Uterus (tissue), 4 donors: ENCODE data around the gene ITGAD. TPM values are rescaled to one million over a fixed set of nuclear protein-coding genes. Genes with fewer than 3 reads are reported as not detected.

ENCODE experiments used
- DNase-seq, 2 donors: peaks; one replicate each; pipeline ENCODE4 v3.0.0-alpha.2; 2019 to 2020
- H3K27ac ChIP-seq, 2 donors: fragments of 200-600 bp; sonication (generic); 1 replicate in 1 of 2; 2 replicates in 1 of 2; pipeline ENCODE4 v1.5.1; 2016 to 2018
- H3K27me3 ChIP-seq, 2 donors: fragments of 200-600 bp; sonication (generic); one replicate each; pipeline ENCODE4 v1.5.1; 2018 to 2019; ENCODE audit warnings: control low read depth in 1 of 2
- H3K36me3 ChIP-seq, 2 donors: fragments of 200-600 bp; sonication (generic); one replicate each; pipeline ENCODE4 v1.5.1; 2019; ENCODE audit warnings: control low read depth in 1 of 2
- H3K4me1 ChIP-seq, 2 donors: fragments of 200-600 bp; sonication (generic); one replicate each; pipeline ENCODE4 v1.5.1; 2018 to 2019; ENCODE audit warnings: control low read depth in 1 of 2
- H3K4me3 ChIP-seq, 2 donors: fragments of 200-600 bp; sonication (generic); 1 replicate in 1 of 2; 2 replicates in 1 of 2; pipeline ENCODE4 v1.5.1; 2018 to 2019; ENCODE audit warnings: mild to moderate bottlenecking in 1 of 2
- H3K9me3 ChIP-seq, 2 donors: fragments of 200-600 bp; sonication (generic); one replicate each; pipeline ENCODE4 v1.5.1; 2019; ENCODE audit warnings: control low read depth in 1 of 2
- POLR2A ChIP-seq, 2 donors: fragments of 450-650 bp; IDR thresholded peaks; one replicate each; pipeline ENCODE4 v1.6.1; 2016; ENCODE audit warnings: antibody characterized with exemption in 2 of 2, mild to moderate bottlenecking in 1 of 2, moderate library complexity in 1 of 2
- intact Hi-C: fragments of 100-400 bp; cut with DNase I; formaldehyde crosslinking; loops from one replicate; pipeline ENCODE4 v1.15.1; 2023; ENCODE audit warnings: low total_unique reads
- total RNA-seq, 4 donors: library from RNA; depleted of rRNA in 3 of 4; stranded (reverse); fragments of >200 nt in 3 of 4; gene quantifications; one replicate each; pipeline versions ENCODE4 v1.1.0 to v1.2.4, GENCODE V29; 2014 to 2023
- TF ChIP-seq, protein P1 (sequence below), 4 experiments: fragments of 200-600 bp in 2 of 4; fragments of 450-650 bp in 2 of 4; sonication (generic) in 2 of 4; IDR thresholded peaks; one replicate each; pipeline ENCODE4 v1.5.1; 2016 to 2019; ENCODE audit warnings: antibody characterized with exemption in 4 of 4, mild to moderate bottlenecking in 2 of 4, moderate library complexity in 1 of 4
- donor health status: DM: yes; HTN: yes; CAD: no.

Gene ITGAD
- total RNA-seq, 4 donors from 2014 or later, result 0.12 TPM; not detected in 3

DNA sequence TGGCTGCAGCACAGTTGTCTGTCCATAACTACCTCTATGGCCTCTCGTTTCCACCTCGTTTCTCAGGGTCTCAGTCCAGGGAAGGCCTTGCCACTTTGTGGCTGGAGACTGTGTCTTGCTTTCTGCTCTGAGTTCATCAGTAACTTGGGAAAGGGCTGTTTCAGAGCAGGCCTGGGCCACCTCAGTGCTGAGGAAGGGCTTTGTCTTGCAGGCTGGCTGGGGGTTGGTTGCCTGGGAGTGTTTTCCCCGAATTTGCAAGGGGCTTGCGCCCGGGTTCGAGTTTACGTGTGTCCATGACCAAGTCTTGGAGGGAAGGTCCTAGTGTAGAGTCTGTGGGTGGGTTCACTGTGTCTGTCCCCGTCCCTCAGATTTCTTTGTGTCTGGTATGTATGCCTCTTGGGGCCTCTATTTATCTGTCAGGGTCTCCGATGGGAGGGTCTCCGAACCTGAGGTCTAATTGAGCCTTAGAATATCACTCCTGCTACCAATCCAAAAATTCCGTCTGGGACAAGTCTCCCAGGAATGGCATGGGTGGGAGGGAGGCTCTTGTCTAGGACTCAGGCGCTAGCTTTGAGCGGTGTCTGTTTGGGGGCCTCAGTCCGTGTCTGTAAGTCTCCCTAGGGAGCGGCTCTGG, 78.2 kb downstream of the ITGAD start:
- Histone ChIP-seq H3K4me3 (peak overlapping the region; percentile 83 to 93), H3K27me3 (no peaks in the 10 kb centered on the region), H3K27ac (peak overlapping the region; percentile 99 to 100), H3K9me3 (no peaks in the 10 kb centered on the region), H3K4me1 (peaks cover 7 to 18% of the 10 kb centered on the region in 2 donors), H3K36me3 (no peaks in the 10 kb centered on the region)
- no peak for DNase-seq
- intact Hi-C loops, result no loop called here
- no peak for TF ChIP-seq POLR2A (IDR thresholded peaks at IDR 0.05)
- TF ChIP-seq, protein P1, sequence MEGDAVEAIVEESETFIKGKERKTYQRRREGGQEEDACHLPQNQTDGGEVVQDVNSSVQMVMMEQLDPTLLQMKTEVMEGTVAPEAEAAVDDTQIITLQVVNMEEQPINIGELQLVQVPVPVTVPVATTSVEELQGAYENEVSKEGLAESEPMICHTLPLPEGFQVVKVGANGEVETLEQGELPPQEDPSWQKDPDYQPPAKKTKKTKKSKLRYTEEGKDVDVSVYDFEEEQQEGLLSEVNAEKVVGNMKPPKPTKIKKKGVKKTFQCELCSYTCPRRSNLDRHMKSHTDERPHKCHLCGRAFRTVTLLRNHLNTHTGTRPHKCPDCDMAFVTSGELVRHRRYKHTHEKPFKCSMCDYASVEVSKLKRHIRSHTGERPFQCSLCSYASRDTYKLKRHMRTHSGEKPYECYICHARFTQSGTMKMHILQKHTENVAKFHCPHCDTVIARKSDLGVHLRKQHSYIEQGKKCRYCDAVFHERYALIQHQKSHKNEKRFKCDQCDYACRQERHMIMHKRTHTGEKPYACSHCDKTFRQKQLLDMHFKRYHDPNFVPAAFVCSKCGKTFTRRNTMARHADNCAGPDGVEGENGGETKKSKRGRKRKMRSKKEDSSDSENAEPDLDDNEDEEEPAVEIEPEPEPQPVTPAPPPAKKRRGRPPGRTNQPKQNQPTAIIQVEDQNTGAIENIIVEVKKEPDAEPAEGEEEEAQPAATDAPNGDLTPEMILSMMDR (IDR thresholded peaks at IDR 0.05), result no peak

DNA sequence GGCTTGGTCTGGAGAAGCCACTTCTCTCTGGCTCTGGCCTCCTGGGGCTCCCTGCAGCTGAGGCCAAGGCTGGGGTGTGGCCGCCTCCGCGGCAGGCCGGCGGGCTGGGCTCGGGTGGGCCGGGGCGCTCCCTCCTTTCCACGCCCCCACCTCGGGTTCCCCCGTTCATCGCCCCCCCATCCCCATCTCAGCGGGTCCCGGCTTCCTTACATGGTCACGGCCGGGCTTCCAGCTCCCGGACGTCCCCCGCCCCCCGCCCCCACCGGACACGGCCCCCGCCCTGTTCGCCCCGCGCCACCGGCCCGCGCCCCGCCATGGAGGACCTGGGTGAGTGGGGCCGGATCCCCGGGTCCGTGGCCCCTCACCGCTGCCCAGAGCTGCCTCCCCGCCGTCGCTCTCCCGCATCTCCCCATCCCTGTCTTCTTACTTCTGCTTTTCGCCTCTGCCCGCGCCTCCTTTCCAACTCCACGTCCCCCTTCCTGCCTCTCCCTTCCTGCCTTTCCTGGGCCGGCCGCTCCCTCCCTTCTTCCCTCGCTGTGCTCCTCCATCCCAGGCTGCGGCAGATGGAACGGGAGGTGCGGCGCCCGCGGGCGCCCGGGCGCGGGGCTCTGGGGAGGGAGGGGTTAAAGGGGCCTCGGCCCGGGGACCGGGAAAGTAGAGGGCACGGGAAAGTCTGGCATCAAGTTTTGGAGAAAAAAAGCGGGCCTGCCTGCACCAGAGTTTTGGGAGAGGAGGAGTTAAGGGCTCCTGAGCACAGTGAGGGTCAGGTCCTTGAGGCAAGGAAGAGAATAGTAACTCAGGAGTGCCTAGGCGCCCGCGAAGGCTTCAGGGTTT, 79.0 kb downstream of the ITGAD start, which contains the start of gene TGFB1I1:
Gene TGFB1I1, plus strand, starts transcription at position 278 of the 834 bp plus-strand sequence. Its CDS starts 37 bp downstream, at position 315.
- H3K9me3 ChIP-seq, result no peaks in the 10 kb centered on the region
- intact Hi-C loops, result no loop called here
- TF ChIP-seq POLR2A (IDR thresholded peaks at IDR 0.05), result peak; percentile 30 to 59
- TF ChIP-seq, protein P1 (IDR thresholded peaks at IDR 0.05), result no peak
- H3K36me3 ChIP-seq, result no peaks in the 10 kb centered on the region
- peak within 1 kb of the TSS; percentile 83 to 93 for H3K4me3 ChIP-seq
- H3K4me1 ChIP-seq, result peaks cover 7 to 18% of the 10 kb centered on the region in 2 donors
- H3K27me3 ChIP-seq, result no peaks in the 10 kb centered on the region
- H3K27ac ChIP-seq, result peak within 1 kb of the TSS; percentile 99 to 100
- DNase-seq, result peak; percentile 90 to 92

DNA sequence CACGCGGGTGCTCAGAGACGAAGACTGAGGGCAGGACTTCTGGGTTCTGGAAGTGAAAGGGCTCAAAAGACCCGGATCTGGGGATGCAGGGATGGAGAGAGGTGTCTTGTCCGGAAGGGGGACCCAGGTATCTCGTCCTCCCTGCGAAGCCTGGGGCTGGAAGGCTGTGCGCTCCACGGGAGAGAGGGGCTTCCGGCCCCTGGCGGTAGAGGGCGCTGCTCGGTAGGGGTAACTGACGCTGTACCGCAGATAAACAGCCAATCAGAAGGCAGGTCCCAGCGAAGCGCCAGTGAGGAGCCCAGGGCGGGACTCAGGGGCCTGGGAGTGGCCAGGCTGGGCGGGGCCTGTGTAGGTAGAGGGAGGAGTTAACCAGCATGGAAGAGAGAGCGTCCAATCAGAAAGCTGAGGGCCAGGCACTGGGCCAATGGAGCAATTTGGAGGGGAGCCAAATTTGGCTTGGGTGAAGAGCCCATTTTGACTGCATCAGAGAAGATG, 79.6 kb downstream of the ITGAD start:
- no peaks in the 10 kb centered on the region for H3K9me3 ChIP-seq
- peak; percentile 97 for DNase-seq
- peak overlapping the region; percentile 83 to 93 for H3K4me3 ChIP-seq
- H3K4me1 ChIP-seq, result peaks cover 7 to 18% of the 10 kb centered on the region in 2 donors
- peak in 1 of 2 donors; percentile 23 for TF ChIP-seq POLR2A (IDR thresholded peaks at IDR 0.05)
- TF ChIP-seq, protein P1 (IDR thresholded peaks at IDR 0.05), result peak; percentile 56 to 91 (median 74)
- H3K36me3 ChIP-seq, result no peaks in the 10 kb centered on the region
- intact Hi-C loops, result no loop called here
- no peaks in the 10 kb centered on the region for H3K27me3 ChIP-seq
- peak overlapping the region; percentile 99 to 100 for H3K27ac ChIP-seq

DNA sequence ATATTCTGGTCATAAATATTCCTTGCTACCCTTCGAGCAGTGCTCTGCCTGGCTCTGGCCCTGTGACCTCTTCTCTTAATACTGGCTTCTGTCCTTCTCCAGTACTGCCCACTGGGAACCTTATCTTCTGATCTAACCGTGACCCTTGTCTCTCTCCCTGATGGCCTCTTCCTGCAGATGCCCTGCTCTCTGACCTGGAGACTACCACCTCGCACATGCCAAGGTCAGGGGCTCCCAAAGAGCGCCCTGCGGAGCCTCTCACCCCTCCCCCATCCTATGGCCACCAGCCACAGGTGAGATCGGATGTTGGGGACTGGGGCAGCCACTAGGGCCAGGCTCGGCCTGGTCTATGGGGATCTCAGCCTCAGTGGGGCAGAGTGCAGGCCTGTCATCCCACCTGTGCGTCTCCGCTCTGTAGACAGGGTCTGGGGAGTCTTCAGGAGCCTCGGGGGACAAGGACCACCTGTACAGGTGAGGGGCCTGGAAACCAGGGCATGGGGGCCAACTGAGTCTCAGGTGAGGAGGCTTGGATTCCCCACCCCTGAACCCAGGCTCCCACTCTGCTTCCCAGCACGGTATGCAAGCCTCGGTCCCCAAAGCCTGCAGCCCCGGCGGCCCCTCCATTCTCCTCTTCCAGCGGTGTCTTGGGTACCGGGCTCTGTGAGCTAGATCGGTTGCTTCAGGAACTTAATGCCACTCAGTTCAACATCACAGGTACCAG, 80.3 kb downstream of the ITGAD start:
- H3K36me3 ChIP-seq, result no peaks in the 10 kb centered on the region
- intact Hi-C loops, result no loop called here
- H3K9me3 ChIP-seq, result no peaks in the 10 kb centered on the region
- peak overlapping the region in 1 of 2 donors; percentile 83 for H3K4me3 ChIP-seq
- DNase-seq, result no peak
- H3K4me1 ChIP-seq, result peaks cover 7 to 18% of the 10 kb centered on the region in 2 donors
- TF ChIP-seq, protein P1 (IDR thresholded peaks at IDR 0.05), result no peak
- H3K27ac ChIP-seq, result peak overlapping the region; percentile 99 to 100
- no peaks in the 10 kb centered on the region for H3K27me3 ChIP-seq
